HG02870 (cell line): ENCODE results near the gene ZNF516.

Source experiments
- ATAC-seq: cut with Tn5 transposase; IDR thresholded peaks from one replicate; pipeline ENCODE4 v1.9.1; 2021; ENCODE audit warnings: mild to moderate bottlenecking, moderate library complexity; ENCODE audit not compliant: unreplicated experiment

Gene ZNF516

GRCh38 chr18:76456018-76456750 is 38.9 kb downstream of the ZNF516 start:
- ATAC-seq: no peak

DNA sequence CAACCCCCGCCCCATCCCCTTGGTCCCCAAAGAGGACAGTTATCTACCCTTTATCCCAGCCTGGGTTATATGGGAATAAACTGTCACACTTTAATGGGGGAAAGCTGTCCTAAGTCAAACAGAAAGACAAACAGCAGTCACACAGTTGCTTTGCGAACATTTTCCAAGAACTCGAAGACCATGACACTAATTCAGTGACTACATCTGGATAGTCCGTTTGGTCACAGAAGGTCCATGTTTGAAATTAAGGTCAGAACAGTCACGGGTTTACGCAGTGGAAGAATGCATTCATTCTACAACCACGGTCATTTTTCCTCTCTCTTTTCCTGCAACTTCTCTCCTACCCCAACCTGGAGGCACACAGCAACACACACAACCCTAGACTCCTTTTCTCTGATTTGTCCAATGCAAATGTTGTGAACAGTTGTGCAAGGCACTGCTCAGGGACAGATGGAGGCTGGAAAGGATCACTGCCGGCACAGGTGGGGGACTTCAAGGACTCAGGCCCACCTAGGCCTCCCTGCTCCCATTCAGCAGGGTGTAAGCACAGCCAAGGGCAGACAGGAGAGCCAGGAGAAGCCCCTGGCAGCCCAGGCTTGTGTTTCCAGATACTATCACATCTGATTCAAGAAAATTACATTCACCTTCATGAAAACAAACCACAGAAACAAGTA is 39.9 kb downstream of the ZNF516 start:
- ATAC-seq: no peak

DNA sequence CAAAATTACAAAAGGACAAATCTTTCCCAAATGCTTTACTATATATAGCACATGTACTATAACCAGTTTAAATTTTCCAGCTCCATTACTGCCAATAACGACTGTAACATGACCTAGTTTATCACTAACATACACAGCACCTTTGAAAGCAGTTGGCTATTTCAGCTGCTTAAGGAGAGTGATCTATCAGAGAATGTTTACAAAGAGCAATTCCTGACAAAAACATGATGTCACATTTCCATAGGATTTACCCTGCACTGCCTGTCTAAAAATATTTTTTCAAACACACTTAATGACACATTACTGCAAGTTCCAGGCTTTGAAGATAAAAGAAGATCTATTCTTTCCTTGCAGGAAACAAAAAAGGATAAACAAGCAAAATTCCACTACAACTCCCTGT is 40.6 kb downstream of the ZNF516 start:
- ATAC-seq: no peak

DNA sequence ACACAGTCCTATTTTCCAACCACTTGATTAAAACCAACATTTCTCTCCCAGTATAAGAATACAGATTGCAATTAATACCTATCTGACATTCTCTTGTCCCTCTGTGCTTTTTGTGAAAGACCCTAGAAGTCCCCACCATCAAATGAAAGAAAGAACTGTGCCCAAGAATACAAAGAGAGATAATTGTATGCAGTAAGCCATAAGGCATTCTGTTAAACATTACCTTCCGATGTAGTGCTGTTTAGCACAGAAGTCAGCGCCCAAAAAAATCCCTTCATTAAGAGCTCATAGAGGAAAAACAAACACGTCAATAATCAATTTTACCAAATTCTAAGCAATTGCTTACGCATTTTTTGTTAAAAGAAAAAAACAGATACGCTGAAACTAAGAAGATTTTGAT is 41.1 kb downstream of the ZNF516 start:
- no peak for ATAC-seq

DNA sequence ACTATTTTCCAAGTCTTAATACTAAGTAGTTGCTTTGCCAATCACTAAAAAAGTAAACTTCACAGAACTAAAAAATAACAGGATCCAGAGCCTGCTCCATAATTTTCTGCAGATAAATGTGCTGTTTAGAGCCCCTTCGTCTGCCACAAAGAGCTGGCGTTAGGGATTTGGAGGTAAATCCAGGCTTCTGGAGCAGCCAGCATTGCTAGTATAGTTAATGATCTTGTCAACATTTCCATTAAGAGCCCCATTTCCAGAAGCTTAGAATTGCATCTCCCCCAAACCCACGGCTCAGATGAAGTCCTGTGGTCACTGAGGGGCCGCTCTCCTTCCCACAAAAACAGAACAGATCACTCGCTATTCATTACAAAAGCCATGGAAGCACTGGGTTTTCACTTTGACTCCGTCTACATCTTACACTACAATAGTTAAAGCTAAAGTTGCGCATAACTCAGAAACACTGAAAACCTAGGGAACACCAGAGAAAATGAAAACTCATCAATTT is 41.9 kb downstream of the ZNF516 start:
- no peak for ATAC-seq

DNA sequence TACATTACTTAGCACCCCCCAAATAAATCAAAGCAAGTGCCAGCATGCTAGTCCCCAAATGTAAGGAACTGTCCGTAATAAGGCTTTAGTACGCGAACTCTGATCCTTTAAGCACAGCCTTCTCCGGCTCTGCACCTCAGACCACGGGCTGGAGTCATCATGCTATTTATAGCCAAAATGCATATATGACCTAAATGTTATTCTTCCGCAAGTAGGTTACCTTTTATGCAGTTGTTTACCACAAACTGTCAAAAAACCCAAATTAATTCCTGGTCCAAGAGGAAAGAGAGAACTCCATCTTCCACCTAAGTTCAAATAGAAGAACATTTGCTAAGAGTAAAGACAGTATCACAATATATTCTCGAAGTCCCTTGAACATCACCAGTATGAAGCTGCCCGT is 42.7 kb downstream of the ZNF516 start:
- ATAC-seq: no peak

DNA sequence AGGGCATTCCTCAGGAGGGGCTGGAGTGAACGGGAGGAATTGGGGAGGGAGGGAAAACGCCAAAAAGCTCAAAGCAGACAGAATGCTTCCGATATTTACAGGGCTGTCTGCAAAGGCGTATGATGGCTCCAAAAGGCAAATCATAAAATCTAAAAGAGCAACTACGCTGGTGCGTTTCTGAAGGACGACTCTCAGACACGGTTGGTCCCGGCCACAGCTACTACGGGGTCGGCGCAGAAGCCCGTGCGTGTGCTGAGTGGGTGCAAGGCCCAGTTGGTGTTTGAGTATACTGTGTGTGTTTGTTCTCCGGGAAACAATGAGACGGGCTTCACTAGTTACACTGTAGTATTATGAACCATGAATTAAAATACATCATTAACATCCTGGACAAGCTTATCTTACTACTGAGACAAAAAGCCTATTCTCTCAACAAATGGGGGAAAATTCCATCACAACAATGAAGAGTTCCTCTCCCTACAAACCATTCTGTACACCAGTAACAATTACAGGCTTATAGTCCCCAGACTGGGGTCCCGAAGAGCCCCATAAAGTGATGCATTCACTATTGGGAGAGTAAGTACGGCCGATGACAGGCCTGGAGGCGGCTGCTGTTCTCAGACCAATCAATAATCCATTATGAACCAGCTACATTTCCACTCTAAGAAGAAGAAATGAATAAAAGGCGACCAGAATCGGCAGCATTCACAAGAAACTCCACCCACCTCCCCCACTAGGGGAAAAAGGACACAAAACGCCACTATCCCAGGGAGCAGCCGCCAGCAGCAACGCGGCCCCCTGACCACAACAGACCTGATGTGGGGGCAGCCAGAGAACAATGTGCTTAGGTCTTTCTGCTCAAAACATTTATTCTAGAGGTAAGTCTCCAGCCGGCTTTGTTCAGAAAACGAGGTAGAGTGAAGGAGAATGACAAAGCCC is 43.4 kb downstream of the ZNF516 start:
- ATAC-seq: no peak

- ATAC-seq: no peak
Observed at GRCh38 chr18:76450452-76451395, 44.3 kb downstream of the ZNF516 start.

DNA sequence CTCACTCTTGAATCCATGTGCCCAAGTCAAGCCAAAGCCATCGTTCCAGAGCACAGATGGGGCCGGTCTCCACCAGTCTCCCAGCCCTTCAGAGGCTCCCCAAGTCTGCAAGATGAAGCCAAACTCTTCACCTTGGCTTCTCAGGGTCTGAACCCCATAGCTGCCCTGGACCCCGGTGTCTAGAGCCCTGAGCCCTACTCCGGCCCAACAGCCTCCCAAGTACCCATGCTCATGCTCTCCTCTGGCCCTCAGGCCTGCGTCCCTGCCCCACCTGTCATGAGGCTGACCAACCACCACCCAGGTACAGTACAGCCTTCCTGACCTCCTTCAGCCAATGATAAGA is 46.0 kb downstream of the ZNF516 start:
- no peak for ATAC-seq

- ATAC-seq: no peak
Observed at GRCh38 chr18:76448256-76449110, 46.6 kb downstream of the ZNF516 start.

- no peak for ATAC-seq
Observed at GRCh38 chr18:76447258-76447890, 47.7 kb downstream of the ZNF516 start.

DNA sequence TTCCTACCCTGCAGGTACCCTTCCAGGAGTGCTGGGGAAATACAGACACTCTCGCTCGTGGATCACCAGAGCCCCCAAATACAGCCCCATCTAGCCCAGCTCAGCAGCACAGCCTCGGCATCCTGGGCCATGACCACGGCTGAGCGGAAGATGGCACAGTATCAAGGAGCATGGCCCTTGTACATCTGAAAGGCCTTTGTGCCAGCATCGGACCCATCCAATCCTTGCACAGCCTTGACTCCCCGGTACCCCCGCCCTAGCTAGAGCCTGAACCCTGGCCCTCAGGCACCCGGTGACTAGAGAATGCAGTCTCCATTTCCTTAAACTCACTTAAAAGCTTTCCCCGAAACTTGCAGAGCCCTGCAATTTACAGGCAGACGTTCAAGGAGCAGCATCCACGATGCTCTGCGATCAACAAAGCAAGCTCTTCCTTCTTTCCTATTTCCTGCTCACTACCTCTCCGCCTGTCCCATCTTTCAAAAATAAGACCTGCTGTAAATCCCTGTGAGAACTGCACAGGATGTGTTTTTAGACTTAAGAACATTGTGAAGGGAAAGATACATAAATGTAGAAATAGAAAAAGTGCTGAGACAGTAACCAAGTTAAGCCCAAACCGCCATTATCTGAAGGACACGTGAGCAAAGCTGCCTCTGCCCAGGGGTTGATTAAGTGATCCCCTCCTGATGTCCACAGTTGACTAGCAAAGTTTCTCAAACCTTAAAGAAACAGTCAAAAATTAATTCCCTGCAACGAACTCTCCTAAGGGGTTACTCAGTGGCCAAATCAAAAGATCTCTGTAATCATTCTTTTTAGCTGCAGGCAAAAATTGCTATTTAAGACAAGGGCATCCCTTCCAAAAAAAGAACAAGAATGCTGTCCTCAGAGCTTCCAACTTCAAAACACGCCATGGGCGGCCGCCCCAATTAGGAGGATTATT is 48.5 kb downstream of the ZNF516 start:
- no peak for ATAC-seq

GRCh38 chr18:76445741-76446232 is 49.3 kb downstream of the ZNF516 start:
- ATAC-seq: no peak

GRCh38 chr18:76445275-76445674 is 49.8 kb downstream of the ZNF516 start:
- ATAC-seq: no peak

DNA sequence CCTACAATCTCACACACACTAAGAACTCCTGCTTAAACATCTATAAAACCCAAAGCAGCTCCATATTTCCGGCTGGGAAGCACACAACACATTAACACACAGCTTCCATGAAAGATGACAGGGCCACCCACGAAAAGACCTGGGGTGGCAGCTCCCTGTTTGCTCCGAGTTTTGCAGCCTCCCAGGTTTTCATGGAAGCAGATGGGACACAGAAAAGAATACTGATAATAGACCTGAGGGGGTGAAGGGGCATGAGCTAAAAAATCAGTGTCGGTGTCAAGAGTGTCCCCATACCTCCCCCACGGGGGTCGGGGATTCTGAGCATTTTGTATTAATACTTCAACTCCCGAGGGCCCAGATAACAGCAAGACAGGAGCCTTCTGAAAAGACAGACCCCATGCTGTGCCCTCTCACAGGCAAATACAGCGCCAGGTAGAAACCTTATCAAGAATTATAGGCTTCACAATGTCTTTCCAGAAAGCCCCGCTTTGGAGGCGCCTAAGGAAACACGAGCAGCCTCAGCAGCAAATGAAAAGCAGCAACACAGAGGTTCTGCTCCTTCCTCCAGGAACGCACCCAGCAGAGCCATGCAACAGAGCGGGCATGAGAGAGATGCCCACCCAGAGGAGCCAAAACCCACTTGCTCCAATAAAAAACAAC is 50.5 kb downstream of the ZNF516 start:
- no peak for ATAC-seq

- no peak for ATAC-seq
Observed at GRCh38 chr18:76443519-76444445, 51.3 kb downstream of the ZNF516 start.
